HepG2 (cell line): Measurements from ENCODE around the gene ADSS1. TPM values are rescaled to one million over a fixed set of nuclear protein-coding genes. Genes with fewer than 3 reads are reported as not detected.
A peak's percentile ranks its signal among the peaks of the same experiment; 100 is the strongest.

Source experiments
- ETV6 ChIP-seq: sonication (generic); formaldehyde crosslinking; conservative IDR thresholded peaks from 2 replicates; pipeline ENCODE4 v1.4.0; 2020; ENCODE audit warnings: missing genetic modification reagents
- FOXP1 ChIP-seq, 2 experiments: fragments of 450-650 bp in 1 of 2; IDR thresholded peaks; 2 replicates each; pipeline ENCODE4 v1.6.1; 2017 to 2018; ENCODE audit warnings: antibody characterized with exemption in 1 of 2
- HIC2 ChIP-seq: sonication (generic); formaldehyde crosslinking; IDR thresholded peaks from 2 replicates; pipeline ENCODE4 v1.9.0; 2022; ENCODE audit warnings: low read depth, missing genetic modification reagents
- KLF12 ChIP-seq: sonication (generic); formaldehyde crosslinking; IDR thresholded peaks from 2 replicates; pipeline ENCODE4 v1.4.0; 2020; ENCODE audit warnings: missing genetic modification reagents, borderline replicate concordance
- LBX2 ChIP-seq: sonication (generic); formaldehyde crosslinking; IDR thresholded peaks from 2 replicates; pipeline ENCODE4 v1.5.0; 2020; ENCODE audit warnings: missing genetic modification reagents, mild to moderate bottlenecking, borderline replicate concordance
- PHB2 ChIP-seq: fragments of 450-650 bp; IDR thresholded peaks from 2 replicates; pipeline ENCODE4 v1.6.1; 2018; ENCODE audit not compliant: partially characterized antibody
- RBFOX2 ChIP-seq: fragments of 200-400 bp; formaldehyde crosslinking; IDR thresholded peaks from 2 replicates; pipeline ENCODE4 v1.6.1; 2017; ENCODE audit warnings: low read depth, mild to moderate bottlenecking, low read length
- RCOR2 ChIP-seq: IDR thresholded peaks from 2 replicates; pipeline ENCODE4 v1.6.1; 2016; ENCODE audit warnings: missing biosample characterization, missing genetic modification reagents
- SMAD3 ChIP-seq: sonication (generic); formaldehyde crosslinking; IDR thresholded peaks from 2 replicates; pipeline ENCODE4 v1.4.0; 2020; ENCODE audit warnings: missing genetic modification reagents
- ZNF224 ChIP-seq: sonication (generic); formaldehyde crosslinking; IDR thresholded peaks from 2 replicates; pipeline ENCODE4 v1.5.0; 2020; ENCODE audit warnings: mild to moderate bottlenecking, missing genetic modification reagents
- ZNF432 ChIP-seq: sonication (generic); formaldehyde crosslinking; IDR thresholded peaks from 2 replicates; pipeline ENCODE4 v1.5.0; 2020; ENCODE audit warnings: missing genetic modification reagents, mild to moderate bottlenecking, borderline replicate concordance
- ZNF572 ChIP-seq: sonication (generic); formaldehyde crosslinking; IDR thresholded peaks from 2 replicates; pipeline ENCODE4 v1.5.1; 2020; ENCODE audit warnings: mild to moderate bottlenecking, missing genetic modification reagents
- ZNF687 ChIP-seq: sonication (generic); formaldehyde crosslinking; IDR thresholded peaks from 2 replicates; pipeline ENCODE4 v1.5.1; 2020; ENCODE audit warnings: mild to moderate bottlenecking, missing genetic modification reagents, moderate library complexity
- ZNF710 ChIP-seq: sonication (generic); formaldehyde crosslinking; IDR thresholded peaks from 2 replicates; pipeline ENCODE4 v1.5.0; 2020; ENCODE audit warnings: mild to moderate bottlenecking, missing genetic modification reagents, borderline replicate concordance
- ZNF761 ChIP-seq: sonication (generic); formaldehyde crosslinking; conservative IDR thresholded peaks from 2 replicates; pipeline ENCODE4 v1.4.0; 2020; ENCODE audit warnings: mild to moderate bottlenecking, missing genetic modification reagents
- ZNF773 ChIP-seq: sonication (generic); formaldehyde crosslinking; IDR thresholded peaks from 2 replicates; pipeline ENCODE4 v1.4.0; 2020; ENCODE audit warnings: missing genetic modification reagents, borderline replicate concordance
- ZNF776 ChIP-seq: sonication (generic); formaldehyde crosslinking; IDR thresholded peaks from 2 replicates; pipeline ENCODE4 v1.4.0; 2020; ENCODE audit warnings: mild to moderate bottlenecking, missing genetic modification reagents
- ZNF841 ChIP-seq: sonication (generic); formaldehyde crosslinking; IDR thresholded peaks from 2 replicates; pipeline ENCODE4 v1.8.1; 2023; ENCODE audit warnings: missing genetic modification reagents, borderline replicate concordance
- ZNF883 ChIP-seq: sonication (generic); formaldehyde crosslinking; IDR thresholded peaks from 2 replicates; pipeline ENCODE4 v1.5.1; 2020; ENCODE audit warnings: mild to moderate bottlenecking, missing genetic modification reagents; ENCODE audit errors: not compliant biosample characterization
- polyA plus RNA-seq, 8 experiments: library from polyadenylated mRNA; depleted of rRNA in 3 of 8; stranded (reverse) in 7 of 8; unstranded in 1 of 8; fragments of >200 nt; fragmentation: Illumina TruSeq in 4 of 8; extraction: Trizol in 4 of 8; gene quantifications; 2 replicates each; pipeline versions ENCODE4 v1.2.1 to v1.2.3, GENCODE V29; 2011 to 2016; ENCODE audit warnings: low read depth in 4 of 8, missing spikeins in 1 of 8, mixed read lengths in 1 of 8; ENCODE audit not compliant: insufficient read depth in 1 of 8
- total RNA-seq, 5 experiments: library from RNA; depleted of rRNA; stranded (reverse); fragments of >200 nt; fragmentation: Illumina TruSeq; extraction: Trizol; gene quantifications; 2 replicates each; pipeline ENCODE4 v1.2.3, GENCODE V29; 2016; ENCODE audit warnings: low read depth in 1 of 5

The ADSS1 gene
- total and polyA plus RNA-seq, 2 of the 13 experiments (the other 11 are each of a cell fraction or from before 2014, with no cell fraction given) = 1.0 to 36.7 TPM

GRCh38 chr14:104689881-104690711 is 33.9 kb upstream of the ADSS1 start (continued):
- TF ChIP-seq ZNF773 (CRISPR knock-in tag) = 0 out of 2 replicates have a peak, but pooled peaks have one; percentile 57
- no peak for TF ChIP-seq SMAD3 (CRISPR knock-in tag)
- no peak for TF ChIP-seq ETV6
- peak; percentile 41; the same call in 1 of the 2 replicates for TF ChIP-seq LBX2 (CRISPR knock-in tag)
- TF ChIP-seq KLF12 (CRISPR knock-in tag) = no peak; the same call in 1 of the 2 replicates
- TF ChIP-seq ZNF432 (CRISPR knock-in tag) = no peak
- TF ChIP-seq ZNF572 (CRISPR knock-in tag) = no peak
- no peak for TF ChIP-seq FOXP1 (IDR thresholded peaks at IDR 0.05)
- no peak for TF ChIP-seq FOXP1 (CRISPR knock-in tag; IDR thresholded peaks at IDR 0.05)
- no peak for TF ChIP-seq ZNF841 (CRISPR knock-in tag)
- TF ChIP-seq ZNF687 = peak; percentile 34
- no peak for TF ChIP-seq PHB2
- TF ChIP-seq HIC2 (CRISPR knock-in tag) = peak; percentile 14; the same call in 1 of the 2 replicates
- no peak; the same call in 1 of the 2 replicates for TF ChIP-seq ZNF776
- no peak for TF ChIP-seq ZNF761 (CRISPR knock-in tag)
- no peak for TF ChIP-seq RCOR2
- 0 out of 2 replicates have a peak, but pooled peaks have one; percentile 13 for TF ChIP-seq RBFOX2
- no peak for TF ChIP-seq ZNF883
- TF ChIP-seq ZNF224 (CRISPR knock-in tag) = no peak
- no peak for TF ChIP-seq ZNF710 (CRISPR knock-in tag)
